Stimulated activated CD8-positive, alpha-beta memory T cell treated with anti-CD3 and anti-CD28 coated beads, Interleukin-15, amount 100 ng/mL, for 48 hours (primary cell): Measurements from ENCODE around the gene GGA1.
A peak's percentile ranks its signal among the peaks of the same experiment; 100 is the strongest.
"Not testable (repeated sequence)": the region's sequence is repeated elsewhere in the genome, so short reads cannot be mapped to it uniquely, and the experiment has no call there.

ENCODE experiments used
- DNase-seq, 2 donors: peaks; one replicate each; pipeline ENCODE4 v3.0.0-alpha.2; 2020; ENCODE audit warnings: low read depth in 2 of 2

Gene GGA1

DNA sequence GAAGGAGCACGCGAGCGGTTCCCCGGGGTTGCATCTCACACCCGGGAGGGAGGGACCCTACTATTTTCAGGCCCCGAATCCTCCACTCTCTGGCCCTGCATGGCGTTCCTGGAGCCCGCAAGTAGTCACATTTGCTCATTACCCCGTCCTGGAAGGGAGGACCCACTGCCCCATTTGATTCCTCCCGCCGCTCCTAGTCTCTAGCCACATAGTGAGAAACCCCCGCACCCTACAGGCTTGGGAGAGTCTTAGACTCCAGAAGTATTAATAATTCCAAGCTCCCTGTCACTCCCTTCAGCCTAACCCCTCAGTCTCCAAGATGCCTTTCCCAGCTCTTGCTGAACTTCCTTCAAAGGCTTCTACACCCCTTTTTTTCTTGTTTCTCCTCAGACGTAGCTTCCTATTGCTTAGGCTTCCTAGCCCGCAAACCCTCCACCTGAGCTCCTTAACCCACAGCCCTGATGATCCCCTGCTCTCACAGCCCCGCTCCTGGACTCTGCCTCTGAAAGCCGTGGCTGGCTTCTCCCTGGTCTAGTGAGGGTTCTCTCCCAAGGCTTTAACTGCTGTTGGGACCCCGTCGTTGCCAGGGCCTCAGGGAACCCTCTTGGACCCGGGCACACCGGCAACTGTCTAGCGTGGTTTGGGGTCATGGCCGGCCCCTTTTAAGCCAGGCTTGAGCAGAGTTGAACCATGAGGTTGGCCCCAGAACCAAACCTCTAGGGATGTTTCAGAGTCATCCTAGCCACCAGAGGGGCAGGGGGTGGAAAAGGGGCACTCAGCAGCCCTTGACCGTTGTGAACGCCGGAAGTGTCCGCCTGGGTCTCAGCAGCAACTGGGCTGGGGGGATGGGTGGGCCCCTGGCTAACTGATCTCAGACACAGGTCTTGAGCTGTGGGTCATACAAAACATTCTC is 862 bp downstream of the GGA1 start:
- no peak for DNase-seq

DNA sequence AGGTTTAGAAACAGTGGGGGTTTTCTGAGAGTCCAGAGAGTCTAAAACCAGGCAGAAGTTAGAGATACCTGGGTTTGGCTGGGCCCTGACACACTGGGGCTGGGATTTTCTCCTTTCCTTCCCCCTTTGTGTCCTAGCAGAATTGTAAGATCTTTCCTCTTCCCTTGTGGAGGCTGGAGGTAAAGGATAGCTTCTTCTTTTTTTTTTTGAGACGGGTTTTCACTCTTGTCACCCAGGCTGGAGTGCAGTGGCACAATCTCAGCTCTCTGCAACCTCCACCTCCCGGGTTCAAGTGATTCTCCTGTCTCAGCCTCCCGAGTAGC is 1.5 kb downstream of the GGA1 start:
- not testable (repeated sequence) for DNase-seq

- DNase-seq, result no peak
Measured at GRCh38 chr22:37610480-37611129, 2.0 kb downstream of the GGA1 start.

DNA sequence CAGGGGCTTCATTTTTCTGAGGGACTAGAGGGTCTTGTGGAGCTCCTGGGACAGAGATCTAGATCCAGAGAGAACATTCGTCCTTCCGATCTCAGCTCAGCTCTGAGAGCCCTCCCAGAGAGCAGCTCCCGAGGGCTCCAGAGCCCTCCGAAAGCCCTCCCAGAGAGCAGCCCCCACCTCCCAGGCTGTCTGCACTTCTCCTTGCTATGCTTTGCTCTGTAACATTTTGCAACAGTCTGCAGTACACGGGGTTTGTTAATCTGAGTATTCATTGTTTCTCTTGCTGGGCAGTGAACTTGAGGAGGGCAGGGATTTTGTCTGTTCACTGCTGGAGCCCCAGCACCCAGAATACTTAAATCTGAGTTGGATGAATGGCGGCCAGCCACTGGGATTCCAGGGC is 2.6 kb downstream of the GGA1 start:
- DNase-seq, result no peak

- no peak for DNase-seq
Measured at GRCh38 chr22:37616201-37617083, 7.8 kb downstream of the GGA1 start.

DNA sequence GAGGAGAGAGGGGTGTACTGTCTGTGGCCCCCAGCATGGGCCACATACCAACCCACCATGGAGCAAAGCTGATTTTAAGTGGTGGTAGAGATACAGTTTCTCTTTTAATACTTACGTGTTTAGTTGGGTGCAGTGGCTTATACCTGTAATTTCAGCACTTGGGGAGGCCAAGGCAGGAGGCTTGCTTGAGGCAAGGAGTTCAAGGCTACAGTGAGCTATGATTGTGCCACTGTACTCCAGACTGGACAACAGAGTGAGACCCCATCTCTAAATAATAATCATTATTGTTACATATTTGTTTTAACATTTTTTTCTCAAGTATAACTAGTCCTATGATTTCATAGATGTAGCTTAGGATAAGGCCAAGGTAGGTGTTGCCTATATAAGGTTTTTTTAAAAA is 8.8 kb downstream of the GGA1 start:
- DNase-seq, result no peak

- no peak for DNase-seq
Measured at GRCh38 chr22:37618072-37618656, 9.5 kb downstream of the GGA1 start.

- DNase-seq, result no peak
Measured at GRCh38 chr22:37618674-37619073, 10.0 kb downstream of the GGA1 start.

DNA sequence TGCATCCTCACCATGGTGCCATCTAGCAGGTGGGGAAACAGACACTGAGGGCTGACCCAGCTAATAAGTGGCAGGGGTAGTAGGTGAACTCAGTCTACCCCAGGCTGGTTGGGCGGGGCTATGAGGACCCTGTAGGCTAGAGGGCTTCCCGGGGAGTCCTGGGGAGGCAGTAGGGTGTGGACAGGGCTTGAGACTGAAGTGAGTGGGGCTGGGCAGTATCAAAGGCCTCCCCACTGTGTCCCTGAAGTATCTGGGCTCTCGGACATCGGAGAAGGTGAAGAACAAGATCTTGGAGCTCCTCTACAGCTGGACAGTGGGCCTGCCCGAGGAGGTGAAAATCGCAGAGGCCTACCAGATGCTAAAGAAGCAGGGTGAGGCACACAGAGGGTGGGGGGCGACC is 11.4 kb downstream of the GGA1 start:
- DNase-seq, result no peak

GRCh38 chr22:37621352-37621860 is 12.8 kb downstream of the GGA1 start:
- DNase-seq, result no peak

DNA sequence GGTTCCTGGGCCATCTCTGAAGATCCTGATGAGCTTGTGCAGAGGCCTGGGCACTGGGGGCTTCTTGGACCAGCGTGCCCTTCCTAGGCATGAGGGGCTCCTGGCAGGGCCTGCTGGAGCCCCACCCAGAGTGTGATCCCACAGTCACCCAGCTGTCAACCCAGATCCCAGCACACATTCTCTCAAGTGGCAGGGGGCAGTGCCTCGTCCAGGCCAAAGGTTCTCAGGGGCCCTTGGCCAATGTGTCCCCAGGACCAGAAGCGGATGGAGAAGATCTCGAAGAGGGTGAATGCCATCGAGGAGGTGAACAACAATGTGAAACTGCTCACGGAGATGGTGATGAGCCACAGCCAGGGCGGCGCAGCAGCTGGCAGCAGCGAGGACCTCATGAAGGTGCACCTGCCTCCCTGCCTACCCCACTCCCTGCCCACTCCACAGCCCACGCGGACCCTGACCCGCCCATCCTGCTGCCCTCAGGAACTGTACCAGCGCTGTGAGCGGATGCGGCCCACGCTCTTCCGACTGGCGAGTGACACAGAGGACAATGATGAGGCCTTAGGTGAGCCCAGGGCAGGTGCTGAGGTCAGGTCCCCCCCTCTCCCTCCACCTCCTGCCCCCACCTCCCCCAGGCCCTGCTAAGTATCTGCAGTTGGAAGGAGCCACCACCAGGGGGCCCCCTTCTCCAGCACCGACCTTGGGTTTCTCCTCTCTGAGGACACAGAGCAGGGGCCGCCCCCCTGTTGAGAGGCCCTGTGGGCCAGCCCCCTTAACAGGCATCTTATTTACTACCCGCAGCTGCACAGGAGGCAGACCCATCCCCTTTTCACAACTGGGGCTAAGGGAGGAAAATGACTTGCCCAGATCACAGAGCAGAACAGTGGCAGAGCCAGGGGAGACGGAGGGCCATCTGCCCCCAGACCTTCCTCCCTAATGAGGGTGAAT is 14.7 kb downstream of the GGA1 start:
- DNase-seq, result peak in 1 of 2 donors; percentile 55

GRCh38 chr22:37624017-37624365 is 15.4 kb downstream of the GGA1 start:
- no peak for DNase-seq

DNA sequence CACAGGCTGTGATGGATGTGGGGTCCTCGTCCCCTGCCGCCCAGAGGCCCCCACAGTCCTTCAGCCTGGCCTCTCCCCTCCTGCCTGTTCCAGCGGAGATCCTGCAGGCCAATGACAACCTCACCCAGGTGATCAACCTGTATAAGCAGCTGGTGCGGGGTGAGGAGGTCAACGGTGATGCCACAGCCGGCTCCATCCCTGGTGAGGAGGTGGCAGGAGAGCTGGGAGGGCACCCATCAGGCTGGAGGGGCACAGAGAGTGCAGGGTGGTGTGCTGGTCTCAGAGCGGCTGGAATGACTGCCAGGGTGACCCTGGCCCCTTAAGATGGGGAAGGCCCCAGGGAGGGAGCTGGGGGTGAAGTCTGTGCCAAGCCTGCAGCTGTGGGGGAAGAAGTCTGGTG is 16.2 kb downstream of the GGA1 start:
- no peak for DNase-seq

GRCh38 chr22:37625737-37626136 is 17.1 kb downstream of the GGA1 start:
- no peak for DNase-seq

DNA sequence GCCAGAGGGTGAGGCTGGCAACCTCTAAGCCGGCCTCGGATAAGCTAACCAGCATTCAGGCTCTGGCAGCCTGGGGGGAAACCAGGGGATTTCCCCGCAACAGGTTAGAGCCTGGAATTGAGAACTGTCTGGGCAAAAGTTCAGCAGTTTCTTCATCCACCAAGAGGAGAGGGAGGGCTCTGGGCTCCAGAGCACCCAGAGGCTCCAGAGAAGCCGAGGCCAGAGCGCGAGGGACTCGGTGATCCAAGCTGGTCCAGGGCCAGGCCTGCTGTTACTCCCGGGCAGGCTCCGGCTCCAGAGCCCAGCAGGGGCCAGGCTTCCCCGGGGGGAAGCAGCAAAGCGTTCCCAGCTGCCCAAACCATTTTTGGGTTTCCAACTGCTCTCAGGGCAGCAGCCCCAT is 17.5 kb downstream of the GGA1 start:
- no peak for DNase-seq

DNA sequence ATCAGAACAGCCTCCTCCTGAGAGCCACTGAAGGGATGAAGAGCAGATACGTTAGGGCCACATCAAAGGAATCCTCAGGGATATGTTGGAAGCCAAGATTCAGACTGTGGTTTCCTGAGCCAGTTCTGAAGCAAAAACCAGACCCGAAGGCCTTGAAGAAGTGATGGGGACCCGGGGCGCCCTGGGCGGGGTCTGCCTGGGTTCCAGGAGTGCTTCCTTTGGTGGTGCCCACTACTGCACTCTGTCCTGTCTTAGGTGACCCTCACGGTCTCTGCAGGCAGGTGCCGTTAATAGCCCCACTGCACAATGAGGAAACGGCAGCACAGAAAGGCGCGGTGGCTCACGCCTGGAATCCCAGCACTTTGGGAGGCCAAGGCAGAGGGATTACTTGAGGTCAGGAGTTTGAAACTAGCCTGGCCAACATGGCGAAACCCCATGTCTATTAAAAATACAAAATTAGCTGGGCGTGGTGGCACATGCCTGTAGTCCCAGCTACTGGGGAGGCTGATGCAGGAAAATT is 18.0 kb downstream of the GGA1 start:
- DNase-seq, result no peak

DNA sequence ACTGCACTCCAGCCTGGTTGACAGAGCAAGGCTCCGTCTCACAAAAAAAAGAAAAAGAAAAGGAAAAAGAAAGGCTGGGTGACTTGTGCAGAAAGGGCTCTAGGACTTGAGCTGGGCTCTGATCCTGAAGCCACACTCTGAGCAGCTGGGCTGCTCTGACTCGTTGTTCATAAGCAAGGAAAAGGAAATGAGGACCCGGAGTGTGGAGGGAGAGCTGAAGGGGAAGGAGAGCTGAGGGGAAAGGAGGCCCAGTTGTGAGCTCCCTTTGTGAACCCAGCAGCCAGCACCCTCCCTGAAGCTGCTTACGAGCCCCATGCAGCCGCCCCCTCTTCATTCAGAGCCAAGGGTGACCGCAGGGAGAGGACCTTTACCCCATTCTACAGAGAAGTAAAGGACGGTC is 18.5 kb downstream of the GGA1 start:
- no peak for DNase-seq

DNA sequence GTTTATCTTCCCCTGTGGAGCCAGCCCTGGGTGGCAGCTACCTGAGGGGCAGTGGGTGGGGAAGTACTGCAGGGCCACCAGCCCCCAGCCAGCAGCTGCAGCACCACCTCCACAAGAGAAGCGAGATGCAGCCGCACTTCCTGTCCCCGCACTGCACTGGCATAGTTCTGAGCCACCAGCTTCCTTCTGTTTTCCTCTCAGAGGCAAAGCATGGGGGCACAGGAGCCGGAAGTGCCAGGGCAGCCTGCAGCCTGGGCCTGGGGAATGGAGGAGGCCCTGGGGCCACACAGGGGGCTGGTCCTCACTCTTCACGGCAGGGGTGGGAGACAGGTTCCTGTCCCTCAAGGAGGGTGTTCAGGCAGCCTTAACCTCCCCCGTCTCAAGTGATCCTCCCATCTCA is 18.9 kb downstream of the GGA1 start:
- no peak for DNase-seq

DNA sequence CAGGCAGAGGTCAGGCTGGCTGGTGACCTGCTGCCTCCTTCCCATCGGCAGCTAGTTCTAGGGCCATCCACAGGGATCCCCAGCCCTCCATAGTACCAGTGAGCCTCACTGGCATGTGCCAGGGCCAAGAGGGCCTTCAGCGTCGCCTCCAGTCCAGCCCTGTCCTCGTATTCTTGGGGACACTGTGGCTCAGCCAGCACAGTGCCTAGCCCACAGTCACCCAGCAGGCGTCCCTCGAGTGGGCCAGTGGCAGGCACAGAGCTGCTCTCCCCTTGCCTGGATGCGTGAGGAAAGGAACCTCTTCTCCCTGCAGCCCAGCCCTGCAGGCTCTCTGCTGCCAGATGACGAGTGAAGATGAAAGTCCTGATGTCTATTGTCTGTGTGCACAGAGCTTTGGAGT is 20.2 kb downstream of the GGA1 start:
- DNase-seq, result no peak

DNA sequence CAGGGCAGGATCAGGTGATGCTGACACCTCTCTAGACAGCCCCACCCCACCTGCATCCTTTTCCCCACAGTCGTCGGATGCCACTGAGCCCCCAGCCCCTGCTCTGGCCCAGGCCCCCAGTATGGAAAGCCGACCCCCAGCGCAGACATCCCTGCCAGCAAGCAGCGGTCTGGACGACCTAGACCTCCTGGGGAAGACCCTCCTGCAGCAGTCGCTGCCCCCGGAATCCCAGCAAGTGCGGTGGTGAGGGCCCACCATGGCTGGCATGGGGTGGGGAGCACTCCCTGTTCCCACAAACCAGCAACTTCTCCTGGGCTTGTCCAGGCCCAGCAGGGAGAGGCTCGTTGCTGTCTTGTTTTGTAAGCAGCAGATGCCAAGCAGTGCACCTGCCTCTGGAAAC is 21.3 kb downstream of the GGA1 start:
- DNase-seq, result no peak
